Stimulated activated CD4-positive, alpha-beta T cell treated with anti-CD3 and anti-CD28 coated beads, TNF-alpha, amount 100 ng/mL, for 1 hour (primary cell): ENCODE data around the gene ATF7.
"Not testable (repeated sequence)": the region's sequence is repeated elsewhere in the genome, so short reads cannot be mapped to it uniquely, and the experiment has no call there.

Experiments used
- DNase-seq, 3 donors: peaks; one replicate each; pipeline ENCODE4 v3.0.0-alpha.2; 2020; ENCODE audit warnings: low read depth in 3 of 3, low spot score in 1 of 3

The ATF7 gene

DNA sequence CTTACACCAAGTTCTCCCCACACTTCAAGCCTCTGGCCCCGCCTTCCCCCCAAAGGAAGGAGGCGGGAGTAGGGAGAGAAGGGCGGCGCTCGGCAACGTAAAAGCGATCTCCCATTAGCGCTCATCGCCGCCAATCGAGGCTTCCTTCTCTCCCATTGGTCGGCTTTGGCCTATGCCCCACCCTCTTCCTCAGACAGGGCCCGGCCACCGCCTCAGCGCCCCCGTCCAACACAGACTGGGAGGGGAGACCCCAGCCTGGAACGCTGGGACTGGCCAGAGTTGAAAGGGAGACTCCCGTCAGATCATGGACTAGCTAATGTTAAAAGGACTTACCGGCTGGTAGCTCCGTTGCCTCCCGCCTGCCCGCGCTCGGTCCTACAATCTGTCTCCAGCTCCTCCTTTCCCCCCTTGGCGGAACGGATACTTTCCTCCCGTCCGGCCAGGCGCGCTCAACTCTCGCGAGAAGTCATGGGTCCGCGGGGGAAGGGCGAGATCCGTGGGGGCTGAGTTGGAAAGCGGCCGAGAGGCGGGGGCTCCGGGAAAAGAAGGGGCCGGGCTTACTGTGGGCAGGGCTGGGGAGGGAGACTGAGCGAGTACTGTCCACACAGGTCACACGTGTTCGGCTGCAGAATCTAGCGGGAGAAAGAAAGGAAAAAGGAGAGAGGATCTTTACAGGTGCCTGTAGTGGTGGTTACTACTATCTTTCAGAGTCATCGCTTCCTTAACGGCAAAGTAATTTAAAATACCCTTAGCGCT is at the start of gene ATF7:
Gene ATF7, minus strand, starts transcription at position 437 of the 756 bp plus-strand sequence. CDS start 25,382 bp downstream, outside the sequence.
- DNase-seq, result peak; percentile 90 to 99 (median 97)

- DNase-seq, result no peak
Measured at GRCh38 chr12:53674977-53675700, 49.0 kb upstream of the ATF7 start.

- no peak for DNase-seq
Measured at GRCh38 chr12:53670971-53671370, 44.8 kb upstream of the ATF7 start.

DNA sequence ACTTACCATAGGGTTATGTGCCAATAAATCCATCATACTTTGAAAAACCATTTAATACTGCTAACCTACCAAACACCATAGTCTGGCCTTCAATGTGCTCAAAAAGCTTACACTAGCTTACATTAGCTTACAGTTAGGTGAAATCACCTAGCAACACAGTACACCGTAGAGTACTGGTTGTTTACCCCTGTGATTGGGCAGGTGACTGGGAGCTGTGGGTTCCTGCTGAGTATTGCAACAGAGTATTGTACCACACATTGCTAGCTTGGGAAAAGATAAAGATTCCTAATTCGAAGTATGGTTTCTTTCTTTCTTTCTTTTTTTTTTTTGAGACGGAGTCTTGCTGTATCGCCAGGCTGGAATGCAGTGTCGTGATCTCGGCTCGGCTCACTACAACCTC is 44.1 kb upstream of the ATF7 start:
- DNase-seq, result no peak

DNA sequence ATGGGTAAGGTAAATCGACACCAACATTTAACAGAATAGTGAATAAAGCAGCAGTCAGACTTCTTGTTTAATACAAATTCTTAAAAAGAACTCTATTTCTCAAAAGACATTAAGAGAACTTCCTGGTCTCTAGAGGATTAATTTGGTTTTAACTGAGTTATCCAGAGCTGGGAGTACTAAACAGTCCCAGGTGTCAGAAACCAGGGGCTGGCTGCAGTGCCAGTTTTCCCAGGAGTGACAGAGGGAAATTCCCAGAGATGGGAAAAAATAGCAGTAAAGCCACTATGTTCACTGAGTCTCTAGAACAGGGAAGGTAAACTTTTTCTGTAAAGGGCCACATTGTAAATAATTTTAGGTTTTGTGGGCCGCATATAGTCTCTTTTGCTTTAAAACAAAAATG is 40.9 kb upstream of the ATF7 start:
- no peak for DNase-seq

GRCh38 chr12:53664936-53665335 is 38.8 kb upstream of the ATF7 start:
- no peak for DNase-seq

- DNase-seq, result no peak
Measured at GRCh38 chr12:53664191-53664590, 38.0 kb upstream of the ATF7 start.

DNA sequence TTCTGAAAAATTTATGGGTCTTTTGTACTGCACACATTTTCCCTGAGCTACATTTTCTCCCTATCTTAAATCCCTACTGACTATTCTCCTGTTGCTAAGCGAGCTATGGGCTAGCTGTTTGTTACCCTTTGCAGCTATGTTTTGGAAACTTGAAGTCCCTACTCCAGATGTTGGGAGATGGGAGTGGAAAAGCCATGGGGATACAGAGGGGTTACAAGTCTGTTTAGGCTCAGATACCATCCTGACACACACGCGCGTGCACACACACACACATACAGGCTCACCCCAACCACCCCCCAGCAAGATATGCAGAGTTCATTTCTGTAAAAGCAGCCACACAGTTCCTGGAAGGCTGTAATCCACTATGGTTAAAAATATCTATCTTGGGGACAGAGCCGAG is 33.9 kb upstream of the ATF7 start:
- DNase-seq, result no peak

GRCh38 chr12:53659571-53659981 is 33.4 kb upstream of the ATF7 start:
- no peak for DNase-seq

DNA sequence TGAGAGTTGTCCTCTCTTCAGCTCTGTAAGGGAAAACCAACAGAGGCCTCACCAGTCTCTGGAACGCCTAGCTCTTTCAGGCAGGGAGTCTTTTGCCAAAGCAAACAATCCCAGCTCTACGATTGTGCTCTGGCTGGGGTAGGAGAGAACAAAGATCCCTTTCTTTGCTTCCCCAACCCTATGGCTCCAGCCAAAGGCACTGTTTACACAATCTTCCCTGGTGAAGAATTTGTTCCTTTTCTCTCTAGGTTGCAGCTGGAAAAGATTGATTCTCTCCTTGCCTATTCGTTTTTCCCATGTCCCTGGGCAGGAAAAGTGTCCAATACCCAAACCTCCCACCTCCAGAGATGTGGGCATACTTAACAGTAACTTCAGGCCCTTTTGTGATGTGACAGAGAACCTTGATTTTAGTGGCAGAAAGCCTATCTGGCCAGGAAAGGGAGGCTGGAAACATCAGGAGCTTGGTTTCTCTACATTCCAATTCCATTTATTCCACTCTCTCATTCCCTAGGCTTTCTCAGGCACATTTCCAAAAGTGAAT is 32.9 kb upstream of the ATF7 start:
- no peak for DNase-seq

DNA sequence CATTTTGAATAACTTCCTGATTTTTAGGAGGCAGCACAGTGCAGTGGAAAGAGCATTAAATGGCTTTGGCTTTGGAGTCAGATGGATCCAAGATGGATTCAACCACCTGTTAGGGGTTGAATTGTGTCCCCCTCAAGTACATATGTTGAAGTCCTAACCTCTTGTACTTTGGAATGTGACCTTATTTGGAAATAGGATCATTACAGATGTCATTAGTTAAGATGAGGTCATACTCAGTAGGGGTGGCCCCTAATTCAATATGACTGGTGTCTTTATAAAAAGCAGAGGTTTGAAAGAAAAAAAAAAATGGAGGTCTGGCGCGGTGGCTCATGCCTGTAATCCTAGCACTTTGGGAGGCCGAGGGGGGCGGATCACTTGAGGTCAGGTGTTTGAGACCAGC is 30.9 kb upstream of the ATF7 start:
- no peak for DNase-seq

GRCh38 chr12:53653595-53653994 is 27.4 kb upstream of the ATF7 start:
- DNase-seq, result no peak

DNA sequence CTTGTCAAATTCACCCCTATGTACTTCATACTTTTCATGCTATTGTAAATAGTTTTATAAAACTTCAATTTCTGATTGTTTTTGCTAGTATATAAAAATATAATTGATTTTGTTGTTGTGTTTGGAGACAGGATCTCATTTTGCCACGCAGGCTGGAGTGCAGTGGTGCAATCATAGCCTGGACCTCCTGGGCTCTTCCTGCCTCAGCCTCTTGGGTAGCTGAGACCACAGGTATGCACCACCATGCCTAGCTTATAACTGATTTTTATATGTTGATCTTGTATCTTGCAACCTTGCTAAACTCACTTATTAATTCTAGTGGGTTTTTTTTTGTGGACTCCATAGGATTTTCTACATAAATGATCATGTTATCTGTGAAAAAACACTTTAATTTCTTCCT is 26.2 kb upstream of the ATF7 start:
- no peak for DNase-seq

GRCh38 chr12:53651737-53652136 is 25.6 kb upstream of the ATF7 start:
- DNase-seq, result no peak

GRCh38 chr12:53646300-53646699 is 20.1 kb upstream of the ATF7 start:
- DNase-seq, result not testable (repeated sequence)

DNA sequence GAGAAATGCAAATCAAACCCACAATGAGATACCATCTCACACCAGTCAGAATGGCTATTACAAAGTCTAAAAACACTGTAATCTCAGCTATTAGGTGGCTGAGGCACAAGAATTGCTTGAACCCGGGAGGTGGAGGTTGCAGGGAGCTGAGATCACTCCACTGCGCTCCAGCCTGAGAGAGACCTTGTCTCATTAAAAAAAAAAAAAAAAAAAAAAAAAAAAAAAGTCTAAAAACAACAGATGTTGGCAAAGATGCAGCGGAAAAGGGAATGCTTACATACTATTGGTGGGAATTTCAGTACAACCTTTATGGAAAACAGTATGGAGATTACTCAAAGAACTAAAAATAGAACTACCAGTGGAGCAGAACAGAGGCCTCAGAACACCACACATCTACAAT is 19.0 kb upstream of the ATF7 start:
- DNase-seq, result no peak

GRCh38 chr12:53644133-53644532 is 18.0 kb upstream of the ATF7 start:
- DNase-seq, result no peak

GRCh38 chr12:53643232-53643979 is 17.2 kb upstream of the ATF7 start:
- DNase-seq, result no peak

- no peak for DNase-seq
Measured at GRCh38 chr12:53638057-53638456, 11.9 kb upstream of the ATF7 start.

DNA sequence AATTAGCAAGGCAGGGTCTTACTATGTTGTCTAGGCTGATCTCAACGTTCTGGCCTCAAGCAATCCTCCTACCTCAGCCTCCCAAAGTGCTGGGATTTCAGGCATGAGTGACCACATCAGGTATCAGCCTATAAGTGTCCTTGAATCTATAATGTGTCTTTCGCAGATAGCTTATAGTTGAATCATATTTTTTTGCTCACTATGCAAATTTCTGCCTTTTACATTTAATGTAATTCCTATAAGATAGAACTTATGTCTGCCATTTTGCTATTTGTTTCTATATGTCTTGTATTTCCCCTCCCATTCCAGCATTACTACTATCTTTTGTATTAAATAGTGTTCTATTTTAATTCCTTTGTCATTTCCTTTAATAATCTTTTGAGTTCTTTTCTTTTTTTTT is 10.5 kb upstream of the ATF7 start:
- no peak for DNase-seq

DNA sequence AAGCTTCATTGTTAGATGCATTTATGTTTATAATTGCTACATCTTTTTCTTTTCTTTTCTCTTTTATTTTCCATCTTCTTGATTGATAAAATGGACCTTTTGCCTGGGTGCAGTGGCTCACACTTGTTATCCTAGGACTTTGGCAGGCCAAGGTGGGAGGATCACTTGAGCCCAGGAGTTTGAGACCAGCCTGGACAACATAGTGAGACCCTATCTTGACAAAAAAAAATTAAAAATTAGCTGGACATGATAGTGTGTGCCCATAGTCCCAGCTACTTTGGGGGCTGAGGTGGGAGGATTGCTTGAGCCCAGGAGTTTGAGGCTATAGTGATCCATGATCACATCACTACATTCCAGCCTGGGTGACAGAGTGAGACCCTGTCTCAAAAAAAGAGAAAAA is 9.5 kb upstream of the ATF7 start:
- DNase-seq, result not testable (repeated sequence)

GRCh38 chr12:53631721-53632120 is 5.5 kb upstream of the ATF7 start:
- DNase-seq, result no peak
